ENCODE results near the gene MLC1.

The MLC1 gene

GRCh38 chr22:50061824-50062355, 23.3 kb downstream of the MLC1 start:
- peaks cover 8% of the 10 kb centered on the region for H3K4me1 ChIP-seq (ENCODE audit: control insufficient read depth, insufficient read depth, low read length)
- no peaks in the 10 kb centered on the region for H3K9me3 ChIP-seq (ENCODE audit: control insufficient read depth, low read length)
- no peak overlapping the region for H3K9ac ChIP-seq (ENCODE audit: low read length)
- H3K27me3 ChIP-seq (replicated peaks; ENCODE audit: control insufficient read depth, insufficient read depth, low read length) = peaks cover 44% of the 10 kb centered on the region
- no peaks in the 10 kb centered on the region for H3K36me3 ChIP-seq (ENCODE audit: control insufficient read depth, insufficient read depth, low read length, severe bottlenecking)
- no peak for DNase-seq (ENCODE audit: low read depth)
- H3K4me3 ChIP-seq (ENCODE audit: low read length) = no peak overlapping the region

GRCh38 chr22:50061141-50061823, 23.9 kb downstream of the MLC1 start:
- H3K9ac ChIP-seq (ENCODE audit: low read length) = no peak overlapping the region
- H3K4me1 ChIP-seq (ENCODE audit: control insufficient read depth, insufficient read depth, low read length) = peaks cover 8% of the 10 kb centered on the region
- H3K27me3 ChIP-seq (replicated peaks; ENCODE audit: control insufficient read depth, insufficient read depth, low read length) = peaks cover 44% of the 10 kb centered on the region
- H3K36me3 ChIP-seq (ENCODE audit: control insufficient read depth, insufficient read depth, low read length, severe bottlenecking) = no peaks in the 10 kb centered on the region
- H3K9me3 ChIP-seq (ENCODE audit: control insufficient read depth, low read length) = no peaks in the 10 kb centered on the region
- no peak for DNase-seq (ENCODE audit: low read depth)
- no peak overlapping the region for H3K4me3 ChIP-seq (ENCODE audit: low read length)

GRCh38 chr22:50060441-50061140, 24.6 kb downstream of the MLC1 start:
- peaks cover 42% of the 10 kb centered on the region for H3K27me3 ChIP-seq (replicated peaks; ENCODE audit: control insufficient read depth, insufficient read depth, low read length)
- no peak for DNase-seq (ENCODE audit: low read depth)
- no peaks in the 10 kb centered on the region for H3K9me3 ChIP-seq (ENCODE audit: control insufficient read depth, low read length)
- no peak overlapping the region for H3K4me3 ChIP-seq (ENCODE audit: low read length)
- H3K36me3 ChIP-seq (ENCODE audit: control insufficient read depth, insufficient read depth, low read length, severe bottlenecking) = no peaks in the 10 kb centered on the region
- peaks cover 8% of the 10 kb centered on the region for H3K4me1 ChIP-seq (ENCODE audit: control insufficient read depth, insufficient read depth, low read length)
- H3K9ac ChIP-seq (ENCODE audit: low read length) = no peak overlapping the region

- DNase-seq (ENCODE audit: low read depth) = no peak
- no peak overlapping the region for H3K4me3 ChIP-seq (ENCODE audit: low read length)
- H3K9ac ChIP-seq (ENCODE audit: low read length) = no peak overlapping the region
- peaks cover 37% of the 10 kb centered on the region for H3K27me3 ChIP-seq (replicated peaks; ENCODE audit: control insufficient read depth, insufficient read depth, low read length)
- H3K36me3 ChIP-seq (ENCODE audit: control insufficient read depth, insufficient read depth, low read length, severe bottlenecking) = no peaks in the 10 kb centered on the region
- H3K9me3 ChIP-seq (ENCODE audit: control insufficient read depth, low read length) = no peaks in the 10 kb centered on the region
- peaks cover 8% of the 10 kb centered on the region for H3K4me1 ChIP-seq (ENCODE audit: control insufficient read depth, insufficient read depth, low read length)
These were observed 25.4 kb downstream of the MLC1 start for GRCh38 chr22:50059881-50060262.

- Histone ChIP-seq H3K4me1 (ENCODE audit: control insufficient read depth, insufficient read depth, low read length) (peaks cover 8% of the 10 kb centered on the region), H3K36me3 (ENCODE audit: control insufficient read depth, insufficient read depth, low read length, severe bottlenecking) (no peaks in the 10 kb centered on the region), H3K4me3 (ENCODE audit: low read length) (peak overlapping the region; percentile 47), H3K9ac (ENCODE audit: low read length) (peak overlapping the region; percentile 46), H3K9me3 (ENCODE audit: control insufficient read depth, low read length) (no peaks in the 10 kb centered on the region), H3K27me3 (replicated peaks; ENCODE audit: control insufficient read depth, insufficient read depth, low read length) (peaks cover 30% of the 10 kb centered on the region)
- peak; percentile 58 for DNase-seq (ENCODE audit: low read depth)
These were observed 26.0 kb downstream of the MLC1 start for GRCh38 chr22:50058906-50059880.

GRCh38 chr22:50058061-50058905, 26.9 kb downstream of the MLC1 start, which contains the start of gene TTLL8:
Gene TTLL8, minus strand, starts transcription at chr22:50058298.
- Histone ChIP-seq H3K4me3 (ENCODE audit: low read length) (peak within 1 kb of the TSS; percentile 47), H3K9me3 (ENCODE audit: control insufficient read depth, low read length) (peaks cover 8% of the 10 kb centered on the region), H3K9ac (ENCODE audit: low read length) (no peak within 1 kb of the TSS), H3K36me3 (ENCODE audit: control insufficient read depth, insufficient read depth, low read length, severe bottlenecking) (no peaks in the 10 kb centered on the region), H3K4me1 (ENCODE audit: control insufficient read depth, insufficient read depth, low read length) (peaks cover 8% of the 10 kb centered on the region), H3K27me3 (replicated peaks; ENCODE audit: control insufficient read depth, insufficient read depth, low read length) (peaks cover 29% of the 10 kb centered on the region)
- DNase-seq (ENCODE audit: low read depth) = no peak

- DNase-seq (ENCODE audit: low read depth) = no peak
- peaks cover 24% of the 10 kb centered on the region for H3K27me3 ChIP-seq (replicated peaks; ENCODE audit: control insufficient read depth, insufficient read depth, low read length)
- peaks cover 16% of the 10 kb centered on the region for H3K9me3 ChIP-seq (ENCODE audit: control insufficient read depth, low read length)
- no peaks in the 10 kb centered on the region for H3K36me3 ChIP-seq (ENCODE audit: control insufficient read depth, insufficient read depth, low read length, severe bottlenecking)
- no peak overlapping the region for H3K9ac ChIP-seq (ENCODE audit: low read length)
- peaks cover 8% of the 10 kb centered on the region for H3K4me1 ChIP-seq (ENCODE audit: control insufficient read depth, insufficient read depth, low read length)
- H3K4me3 ChIP-seq (ENCODE audit: low read length) = no peak overlapping the region
These were observed 27.8 kb downstream of the MLC1 start for GRCh38 chr22:50057278-50058060.

- peaks cover 8% of the 10 kb centered on the region for H3K4me1 ChIP-seq (ENCODE audit: control insufficient read depth, insufficient read depth, low read length)
- no peak overlapping the region for H3K9ac ChIP-seq (ENCODE audit: low read length)
- peaks cover 26% of the 10 kb centered on the region for H3K27me3 ChIP-seq (replicated peaks; ENCODE audit: control insufficient read depth, insufficient read depth, low read length)
- H3K9me3 ChIP-seq (ENCODE audit: control insufficient read depth, low read length) = peaks cover 27% of the 10 kb centered on the region
- H3K36me3 ChIP-seq (ENCODE audit: control insufficient read depth, insufficient read depth, low read length, severe bottlenecking) = no peaks in the 10 kb centered on the region
- H3K4me3 ChIP-seq (ENCODE audit: low read length) = no peak overlapping the region
- no peak for DNase-seq (ENCODE audit: low read depth)
These were observed 28.8 kb downstream of the MLC1 start for GRCh38 chr22:50056214-50056972.

GRCh38 chr22:50053861-50054260, 31.4 kb downstream of the MLC1 start:
- DNase-seq (ENCODE audit: low read depth) = no peak
- no peak overlapping the region for H3K4me3 ChIP-seq (ENCODE audit: low read length)
- peaks cover 10% of the 10 kb centered on the region for H3K27me3 ChIP-seq (replicated peaks; ENCODE audit: control insufficient read depth, insufficient read depth, low read length)
- no peaks in the 10 kb centered on the region for H3K36me3 ChIP-seq (ENCODE audit: control insufficient read depth, insufficient read depth, low read length, severe bottlenecking)
- H3K4me1 ChIP-seq (ENCODE audit: control insufficient read depth, insufficient read depth, low read length) = peaks cover 2% of the 10 kb centered on the region
- peaks cover 31% of the 10 kb centered on the region for H3K9me3 ChIP-seq (ENCODE audit: control insufficient read depth, low read length)
- no peak overlapping the region for H3K9ac ChIP-seq (ENCODE audit: low read length)
